ENCODE data around the gene SIGLEC10. TPM values are rescaled to one million over a fixed set of nuclear protein-coding genes. Genes with fewer than 3 reads are reported as not detected.

Gene SIGLEC10
- total RNA-seq, 1 donor from 2014 or later, result 0.04 TPM

GRCh38 chr19:51394050-51394836, 23.2 kb downstream of the SIGLEC10 start:
- TF ChIP-seq, protein P1, sequence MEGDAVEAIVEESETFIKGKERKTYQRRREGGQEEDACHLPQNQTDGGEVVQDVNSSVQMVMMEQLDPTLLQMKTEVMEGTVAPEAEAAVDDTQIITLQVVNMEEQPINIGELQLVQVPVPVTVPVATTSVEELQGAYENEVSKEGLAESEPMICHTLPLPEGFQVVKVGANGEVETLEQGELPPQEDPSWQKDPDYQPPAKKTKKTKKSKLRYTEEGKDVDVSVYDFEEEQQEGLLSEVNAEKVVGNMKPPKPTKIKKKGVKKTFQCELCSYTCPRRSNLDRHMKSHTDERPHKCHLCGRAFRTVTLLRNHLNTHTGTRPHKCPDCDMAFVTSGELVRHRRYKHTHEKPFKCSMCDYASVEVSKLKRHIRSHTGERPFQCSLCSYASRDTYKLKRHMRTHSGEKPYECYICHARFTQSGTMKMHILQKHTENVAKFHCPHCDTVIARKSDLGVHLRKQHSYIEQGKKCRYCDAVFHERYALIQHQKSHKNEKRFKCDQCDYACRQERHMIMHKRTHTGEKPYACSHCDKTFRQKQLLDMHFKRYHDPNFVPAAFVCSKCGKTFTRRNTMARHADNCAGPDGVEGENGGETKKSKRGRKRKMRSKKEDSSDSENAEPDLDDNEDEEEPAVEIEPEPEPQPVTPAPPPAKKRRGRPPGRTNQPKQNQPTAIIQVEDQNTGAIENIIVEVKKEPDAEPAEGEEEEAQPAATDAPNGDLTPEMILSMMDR (IDR thresholded peaks at IDR 0.05; ENCODE audit: insufficient read depth, low read length, poor library complexity, severe bottlenecking), result no peak
- peak; percentile 96 for DNase-seq (ENCODE audit: low read depth)
- H3K36me3 ChIP-seq (ENCODE audit: control insufficient read depth, insufficient read depth, low read length), result no peaks in the 10 kb centered on the region

DNA sequence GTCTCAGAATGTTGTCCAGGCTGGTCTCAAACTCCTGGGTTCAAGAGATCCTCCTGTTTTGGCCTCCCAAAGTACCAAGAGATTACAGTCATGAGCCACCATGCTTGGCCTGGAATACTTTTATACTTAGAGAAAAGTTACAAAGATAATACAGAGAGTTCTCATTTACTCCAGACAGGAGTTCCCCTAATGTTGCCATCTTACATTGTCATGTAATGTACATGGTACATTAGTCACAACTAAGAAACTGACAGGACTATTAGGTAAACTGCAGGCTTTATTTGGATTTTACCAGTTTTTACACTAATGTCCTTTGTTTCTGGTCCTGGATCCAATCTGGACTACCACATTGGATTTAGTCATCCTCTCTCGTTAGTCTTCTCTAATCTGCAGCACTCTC, 24.7 kb downstream of the SIGLEC10 start:
- Histone ChIP-seq H3K36me3 (ENCODE audit: control insufficient read depth, insufficient read depth, low read length) (no peaks in the 10 kb centered on the region), H3K4me3 (ENCODE audit: low read depth, low read length) (no peak overlapping the region), H3K27me3 (ENCODE audit: control insufficient read depth, insufficient read depth, low read length) (no peaks in the 10 kb centered on the region)
- no peak for DNase-seq (ENCODE audit: low read depth)
- TF ChIP-seq, protein P1 (IDR thresholded peaks at IDR 0.05; ENCODE audit: insufficient read depth, low read length, poor library complexity, severe bottlenecking), result no peak

More at GRCh38 chr19:51394050-51394836, 23.2 kb downstream of the SIGLEC10 start:
- H3K4me3 ChIP-seq (ENCODE audit: low read depth, low read length), result peak overlapping the region; percentile 51
- no peaks in the 10 kb centered on the region for H3K27me3 ChIP-seq (ENCODE audit: control insufficient read depth, insufficient read depth, low read length)

GRCh38 chr19:51391073-51391611, 26.3 kb downstream of the SIGLEC10 start:
- Histone ChIP-seq H3K4me3 (ENCODE audit: low read depth, low read length) (no peak overlapping the region), H3K36me3 (ENCODE audit: control insufficient read depth, insufficient read depth, low read length) (no peaks in the 10 kb centered on the region), H3K27me3 (ENCODE audit: control insufficient read depth, insufficient read depth, low read length) (no peaks in the 10 kb centered on the region)
- TF ChIP-seq, protein P1 (IDR thresholded peaks at IDR 0.05; ENCODE audit: insufficient read depth, low read length, poor library complexity, severe bottlenecking), result no peak
- no peak for DNase-seq (ENCODE audit: low read depth)

DNA sequence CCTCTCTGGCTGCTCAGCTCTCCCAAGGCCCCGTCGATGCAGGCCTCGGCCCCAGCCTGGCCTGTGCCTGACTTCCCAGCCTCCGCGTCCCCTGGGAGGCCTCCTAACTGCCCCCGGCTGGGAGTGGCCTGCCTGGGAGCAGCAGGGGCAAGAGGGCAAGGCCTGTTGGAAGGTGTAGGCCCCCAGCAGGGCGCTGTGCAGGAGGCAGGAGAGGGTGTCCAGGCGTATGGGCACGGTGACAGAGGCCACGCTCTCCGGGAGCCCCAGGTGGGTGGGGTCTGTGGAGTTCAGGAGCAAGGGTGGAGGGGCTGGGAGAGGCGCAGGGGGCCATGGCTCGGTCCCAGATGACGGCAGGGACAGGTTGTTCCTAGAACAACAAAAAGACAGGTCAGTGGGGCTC, 28.3 kb downstream of the SIGLEC10 start:
- DNase-seq (ENCODE audit: low read depth), result no peak

GRCh38 chr19:51387924-51388389, 29.5 kb downstream of the SIGLEC10 start, which contains the start of gene LIM2:
Gene LIM2 (minus strand): TSS chr19:51387974. CDS start chr19:51387443, 531 bp downstream.
- Histone ChIP-seq H3K36me3 (ENCODE audit: control insufficient read depth, insufficient read depth, low read length) (no peaks in the 10 kb centered on the region), H3K4me3 (ENCODE audit: low read depth, low read length) (no peak within 1 kb of the TSS), H3K27me3 (ENCODE audit: control insufficient read depth, insufficient read depth, low read length) (no peaks in the 10 kb centered on the region)
- TF ChIP-seq, protein P1 (IDR thresholded peaks at IDR 0.05; ENCODE audit: insufficient read depth, low read length, poor library complexity, severe bottlenecking), result no peak
- DNase-seq (ENCODE audit: low read depth), result no peak

More for the DNA sequence above, 28.3 kb downstream of the SIGLEC10 start:
- Histone ChIP-seq H3K4me3 (ENCODE audit: low read depth, low read length) (no peak overlapping the region), H3K36me3 (ENCODE audit: control insufficient read depth, insufficient read depth, low read length) (no peaks in the 10 kb centered on the region), H3K27me3 (ENCODE audit: control insufficient read depth, insufficient read depth, low read length) (no peaks in the 10 kb centered on the region)
- TF ChIP-seq, protein P1 (IDR thresholded peaks at IDR 0.05; ENCODE audit: insufficient read depth, low read length, poor library complexity, severe bottlenecking), result no peak

All from kidney epithelial cell (primary cell).